GM18526 (cell line): ENCODE measurements around the gene IP6K1.

Source experiments
- POLR2A ChIP-seq: IDR thresholded peaks from 3 replicates; pipeline ENCODE4 v1.6.1; 2011; ENCODE audit not compliant: insufficient read length; ENCODE audit errors: extremely low read depth

Gene IP6K1

DNA sequence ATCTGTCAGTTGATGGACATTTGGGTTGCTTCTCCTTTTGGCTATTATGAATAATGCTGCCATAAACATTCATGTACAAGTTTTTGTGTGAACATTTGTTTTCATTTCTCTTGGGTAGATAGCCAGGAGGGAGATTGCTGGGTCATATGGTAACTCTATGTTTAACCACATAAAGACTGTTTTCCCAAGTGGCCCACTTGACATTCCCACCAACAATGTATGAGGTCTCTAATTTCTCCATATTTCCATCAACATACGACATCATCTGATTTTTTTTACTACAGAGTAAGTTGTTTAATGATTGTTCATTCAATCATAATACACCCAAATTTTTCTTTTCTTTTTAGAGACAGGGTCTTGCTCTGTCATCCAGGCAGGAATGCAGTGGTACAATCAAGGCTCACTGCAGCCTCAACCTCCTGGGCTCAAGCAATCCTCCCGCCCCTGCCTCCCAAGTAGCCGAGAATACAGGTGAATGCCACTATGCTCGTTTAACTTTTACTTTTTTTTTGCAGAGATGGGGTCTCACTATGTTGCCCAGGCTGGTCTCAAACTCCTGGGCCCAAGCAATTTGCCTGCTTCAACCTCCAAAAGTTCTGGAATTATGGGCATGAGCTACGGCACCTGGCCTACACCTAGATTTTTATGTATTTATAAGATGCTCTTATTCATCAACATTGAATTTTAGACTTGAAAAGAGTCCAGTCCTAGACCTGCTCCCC, 6.8 kb downstream of the IP6K1 start:
- TF ChIP-seq POLR2A: no peak

DNA sequence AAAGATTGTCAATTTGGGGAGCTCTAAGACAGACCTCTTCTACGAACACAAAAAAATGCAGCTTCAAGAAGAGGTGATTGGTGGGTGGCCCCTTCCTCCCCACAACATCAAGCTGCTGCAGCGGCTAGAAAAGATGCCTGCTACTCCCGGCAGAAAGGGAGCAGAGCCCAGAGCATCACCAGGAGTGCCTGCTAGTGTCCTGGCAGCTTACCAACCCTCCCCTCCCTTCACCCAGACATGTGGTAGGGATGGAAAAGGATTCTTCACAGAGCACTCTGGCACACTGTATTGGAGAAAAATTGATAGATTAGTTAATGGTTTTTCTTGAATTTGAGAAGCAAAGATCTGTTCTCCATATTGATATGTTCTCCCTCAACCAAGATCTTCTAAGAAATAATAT, 10.8 kb downstream of the IP6K1 start:
- TF ChIP-seq POLR2A: no peak

DNA sequence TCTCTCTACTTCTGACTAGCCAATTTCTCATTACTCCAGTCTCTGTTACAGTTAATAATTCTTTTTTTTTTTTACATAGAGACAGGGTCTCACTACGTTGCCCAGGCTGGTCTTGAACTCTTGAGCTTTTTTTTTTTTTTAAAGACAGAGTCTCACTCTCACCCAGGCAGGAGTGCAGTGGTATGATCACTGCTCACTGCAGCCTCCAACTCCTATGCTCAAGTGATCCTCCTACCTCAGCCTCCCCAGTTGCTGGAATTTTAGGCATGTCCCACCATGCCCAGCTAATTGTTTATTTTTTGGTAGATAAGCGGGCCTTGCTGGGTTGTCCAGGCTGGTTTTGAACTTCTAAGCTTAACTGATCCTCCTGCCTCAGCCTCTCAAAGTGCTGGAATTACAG, 13.6 kb downstream of the IP6K1 start:
- no peak for TF ChIP-seq POLR2A

DNA sequence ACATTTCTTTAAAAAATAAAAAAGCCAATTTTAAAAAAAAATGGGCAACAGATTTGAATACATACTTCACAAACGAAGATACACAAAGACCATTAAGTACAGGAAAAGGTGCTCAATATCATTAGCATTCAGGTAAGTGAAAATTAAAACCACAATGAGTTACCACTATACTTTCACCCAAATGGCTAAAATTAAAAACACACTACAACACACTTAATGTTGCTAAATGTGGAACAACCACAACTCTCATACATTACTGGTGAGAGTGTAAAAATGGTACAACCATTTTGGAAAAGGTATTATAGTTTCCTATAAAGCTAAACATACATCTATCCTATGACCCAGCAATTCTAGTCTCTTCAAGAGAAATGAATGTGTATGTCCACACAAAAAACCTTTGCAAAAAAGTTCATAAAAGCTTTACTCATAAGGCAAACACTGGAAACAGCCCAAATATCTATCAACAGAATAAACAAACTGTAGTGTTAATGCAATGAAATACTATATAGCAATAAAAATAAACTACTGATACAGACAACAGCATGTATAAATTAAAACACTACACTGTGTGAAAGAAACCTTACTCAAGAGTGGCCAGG, 14.9 kb downstream of the IP6K1 start:
- no peak for TF ChIP-seq POLR2A

DNA sequence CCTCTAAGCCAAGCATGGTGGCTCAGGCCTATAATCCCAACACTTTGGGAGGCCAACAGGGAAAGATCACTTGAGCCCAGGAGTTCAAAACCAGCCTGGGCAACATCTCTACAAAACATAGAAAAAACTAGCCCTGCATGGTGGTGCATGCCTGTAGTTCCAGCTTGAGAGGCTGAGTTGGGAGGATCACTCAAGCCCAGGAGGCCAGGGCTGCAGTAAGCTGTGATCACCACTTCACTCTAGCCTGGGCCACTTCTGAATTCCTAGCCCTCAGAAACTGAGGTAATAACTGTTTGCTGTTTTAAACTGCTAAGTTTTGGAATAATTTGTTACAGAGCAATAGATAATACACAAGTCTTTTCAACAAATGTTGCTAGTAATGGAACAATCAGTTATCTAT, 16.4 kb downstream of the IP6K1 start:
- no peak for TF ChIP-seq POLR2A

DNA sequence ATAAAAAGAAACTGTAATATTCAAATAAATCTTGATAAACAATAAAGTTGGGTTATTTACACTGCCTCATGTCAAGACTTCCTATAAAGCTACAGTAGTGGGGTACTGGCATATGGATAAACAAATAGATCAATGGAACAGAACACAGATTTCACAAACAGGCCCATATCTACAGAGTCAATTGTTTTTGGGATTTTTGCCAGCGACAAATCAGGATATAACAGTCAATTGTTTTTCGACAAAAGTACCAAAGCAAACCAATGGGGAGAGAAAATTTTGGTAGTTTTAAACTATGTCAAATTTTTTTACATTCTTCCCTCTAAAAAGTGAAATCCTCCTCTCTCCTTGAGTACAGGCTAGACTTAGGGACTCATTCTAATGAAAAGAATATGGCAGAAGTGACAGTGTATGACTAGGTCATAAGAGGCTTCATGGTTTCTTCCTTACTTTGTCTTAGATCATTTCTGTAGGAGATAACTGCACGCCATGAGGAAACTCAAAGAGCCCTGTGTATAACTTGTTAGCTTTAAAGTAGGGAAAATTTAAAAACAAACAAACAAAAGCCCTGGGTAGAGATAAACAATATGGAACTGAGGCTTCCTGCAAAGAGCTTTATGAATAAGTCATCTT, 16.9 kb downstream of the IP6K1 start:
- no peak for TF ChIP-seq POLR2A

DNA sequence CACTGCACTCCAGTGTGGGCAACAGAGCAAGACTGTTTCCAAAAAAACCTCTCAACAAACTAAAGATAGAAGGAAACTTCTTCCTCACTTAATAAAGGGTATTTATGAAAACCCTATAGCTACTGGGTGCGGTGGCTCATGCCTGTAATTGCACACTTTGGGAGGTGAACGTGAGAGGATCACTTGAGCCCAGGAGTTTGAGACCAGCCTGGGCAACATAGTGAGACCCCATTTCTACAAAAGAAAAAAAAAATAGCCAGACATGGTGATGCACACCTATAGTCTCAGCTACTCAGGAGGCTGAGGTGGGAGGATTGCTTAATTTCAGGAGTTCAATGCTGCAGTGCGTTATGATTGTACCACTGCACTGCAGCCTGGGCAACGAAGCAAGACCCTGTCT, 22.4 kb downstream of the IP6K1 start:
- TF ChIP-seq POLR2A: no peak

DNA sequence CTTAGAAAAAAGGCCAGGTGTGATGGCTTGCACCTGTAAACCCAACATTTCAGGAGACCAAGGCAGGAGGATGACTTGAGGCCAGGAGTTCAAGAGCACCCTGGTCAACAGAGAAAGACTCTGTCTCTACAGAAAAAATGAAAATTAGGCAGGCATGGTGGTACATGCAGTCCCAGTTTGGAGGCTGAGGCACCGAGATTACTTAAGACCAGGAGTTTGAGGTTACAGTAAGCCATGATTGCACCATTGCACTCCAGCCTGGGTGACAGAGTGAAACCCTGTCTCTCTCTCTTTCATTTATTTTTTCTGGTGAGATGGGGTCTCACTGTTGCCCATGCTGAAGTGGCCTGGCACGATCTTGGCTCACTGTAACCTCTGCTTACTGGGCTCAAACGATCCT, 24.7 kb downstream of the IP6K1 start:
- TF ChIP-seq POLR2A: no peak

DNA sequence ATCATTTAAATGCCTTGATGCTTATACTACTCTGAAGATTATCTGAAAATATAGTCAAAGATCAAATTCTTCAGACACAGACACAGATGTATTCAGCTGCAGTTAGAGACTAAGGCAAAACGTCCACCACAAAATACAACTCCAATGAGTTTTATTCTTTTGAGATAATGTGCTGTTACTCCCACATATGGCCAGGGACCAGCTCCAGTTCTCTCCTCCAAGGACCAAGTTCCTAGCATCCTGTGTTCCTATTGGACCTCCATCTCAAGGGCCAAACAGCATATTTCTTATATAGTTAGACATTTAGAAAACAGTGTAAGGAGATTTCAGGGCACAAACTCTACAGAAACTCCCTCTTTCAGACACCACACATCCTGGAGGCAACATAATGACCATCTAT, 27.1 kb downstream of the IP6K1 start:
- no peak for TF ChIP-seq POLR2A

DNA sequence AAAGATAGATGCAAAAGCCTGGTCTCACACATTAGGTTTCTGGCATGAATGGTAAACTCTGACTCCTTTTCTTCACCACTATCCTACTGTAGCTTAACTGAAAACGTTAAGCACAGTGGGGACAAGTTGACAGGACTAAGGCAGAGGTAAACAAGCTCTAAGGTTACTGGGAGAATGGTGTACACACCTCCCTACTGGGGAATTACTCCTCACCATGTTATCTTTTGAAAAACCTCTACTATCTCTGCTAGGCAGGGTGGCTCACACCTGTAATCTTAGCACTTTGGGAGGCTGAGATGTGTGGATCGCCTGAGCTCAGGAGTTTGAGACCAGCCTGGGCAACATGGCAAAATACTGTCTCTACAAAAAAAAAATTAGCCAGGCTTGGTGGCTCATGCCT, 29.1 kb downstream of the IP6K1 start:
- no peak for TF ChIP-seq POLR2A

DNA sequence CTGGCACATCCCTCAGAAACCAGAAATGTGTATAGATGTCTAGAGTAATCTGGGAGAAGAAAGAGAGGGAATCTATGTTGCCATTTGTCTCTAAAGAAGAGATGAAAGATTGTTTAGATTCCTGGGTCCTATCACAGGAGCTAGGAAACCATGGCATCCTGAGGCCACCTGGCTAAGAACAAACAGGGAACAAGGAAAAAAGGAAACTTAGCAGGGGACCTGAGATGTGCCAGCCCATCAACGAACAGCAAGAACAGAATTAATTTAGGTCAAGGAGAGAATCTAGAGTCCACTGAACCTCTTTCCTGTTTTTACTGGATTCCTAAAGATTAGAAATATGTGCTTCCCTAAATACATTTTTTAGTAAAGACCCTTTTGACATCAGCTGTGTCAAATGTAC, 30.3 kb downstream of the IP6K1 start:
- TF ChIP-seq POLR2A: no peak

DNA sequence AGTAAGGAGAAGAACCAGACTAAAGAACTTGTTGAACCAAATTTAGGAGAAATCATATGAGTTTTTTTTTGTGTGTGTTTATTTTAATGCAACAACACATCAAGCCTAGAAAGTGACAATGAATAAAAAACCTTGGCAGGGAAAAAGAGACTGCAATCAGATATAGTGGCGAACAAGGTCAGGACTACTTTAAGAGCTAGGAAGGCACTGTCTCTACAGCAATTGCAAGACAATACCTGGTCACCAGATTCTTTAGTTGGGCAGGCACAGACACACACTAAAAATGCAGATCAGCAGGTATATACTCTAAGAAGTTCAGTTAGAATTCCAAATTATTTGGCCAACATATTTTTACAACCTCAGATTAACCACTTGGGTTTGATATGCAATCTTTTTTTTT, 31.8 kb downstream of the IP6K1 start:
- no peak for TF ChIP-seq POLR2A

DNA sequence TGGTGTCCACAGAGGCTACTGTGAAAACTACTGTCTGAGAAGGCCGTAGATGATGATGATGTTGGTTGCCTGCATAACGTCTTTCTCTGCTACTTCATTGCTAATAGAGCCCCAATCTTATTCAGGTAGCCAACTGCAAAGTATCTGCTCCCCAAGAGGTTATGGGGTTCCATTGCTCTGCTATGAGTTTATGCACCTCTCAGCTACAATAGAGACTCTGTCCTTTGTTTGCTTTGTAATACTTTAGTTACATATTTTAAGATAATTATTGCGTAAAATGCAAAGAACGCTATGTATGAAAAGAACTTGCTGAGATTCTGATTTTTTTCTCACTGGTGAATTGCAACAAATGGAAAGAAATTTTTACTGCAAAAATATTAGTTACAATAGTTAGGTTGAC, 34.8 kb downstream of the IP6K1 start:
- TF ChIP-seq POLR2A: no peak

DNA sequence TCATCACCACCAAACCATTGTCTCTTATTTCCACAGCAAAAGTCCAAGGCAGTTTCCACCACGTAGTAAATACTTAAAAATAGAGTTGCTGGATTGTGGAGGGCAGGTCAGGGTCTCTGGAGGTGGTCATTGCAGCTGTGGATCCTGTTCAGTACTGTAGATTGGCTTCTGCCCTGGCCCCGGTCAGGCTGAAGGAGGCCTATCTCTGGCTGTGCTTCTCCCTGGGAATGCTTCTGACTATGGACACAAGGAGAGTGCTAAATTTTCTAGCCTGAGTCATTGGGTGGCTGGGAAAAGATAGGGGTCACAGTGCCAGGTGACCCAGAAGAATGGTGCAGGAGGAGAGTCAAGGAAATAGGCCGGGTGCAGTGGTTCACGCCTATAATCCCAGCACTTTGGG, 36.3 kb downstream of the IP6K1 start:
- TF ChIP-seq POLR2A: no peak

DNA sequence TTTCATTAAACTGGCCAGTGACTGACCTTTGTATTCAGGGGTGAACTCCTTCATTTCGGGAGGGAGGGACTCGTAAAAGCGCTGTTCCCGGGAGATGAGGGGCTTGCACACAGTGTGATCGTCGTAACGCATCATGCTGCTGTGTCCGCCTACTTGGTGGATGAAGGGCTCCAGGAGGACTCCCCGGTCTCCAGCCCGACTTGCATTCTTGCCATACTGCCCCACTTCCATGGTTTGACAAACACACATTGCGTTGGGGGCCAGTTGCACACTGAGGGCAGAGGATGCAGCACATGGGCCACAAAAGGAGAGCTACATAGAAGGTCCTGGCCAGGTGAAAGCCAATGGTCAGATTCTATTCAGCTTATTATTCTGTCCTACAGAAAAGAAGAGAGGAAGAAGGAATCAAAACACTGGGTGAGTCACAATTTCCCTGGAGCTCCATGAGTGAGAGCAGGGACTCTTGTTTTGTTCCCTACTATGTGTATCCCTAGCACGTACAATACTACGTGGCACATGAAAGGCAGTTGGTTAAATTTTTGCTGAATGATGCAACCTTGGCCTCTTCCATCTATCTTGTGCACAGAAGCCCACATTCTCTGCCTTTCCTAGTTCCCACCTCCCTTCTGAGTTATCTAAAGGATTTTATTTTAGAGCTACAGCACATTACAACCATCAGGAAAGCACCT, 38.4 kb downstream of the IP6K1 start:
- no peak for TF ChIP-seq POLR2A

DNA sequence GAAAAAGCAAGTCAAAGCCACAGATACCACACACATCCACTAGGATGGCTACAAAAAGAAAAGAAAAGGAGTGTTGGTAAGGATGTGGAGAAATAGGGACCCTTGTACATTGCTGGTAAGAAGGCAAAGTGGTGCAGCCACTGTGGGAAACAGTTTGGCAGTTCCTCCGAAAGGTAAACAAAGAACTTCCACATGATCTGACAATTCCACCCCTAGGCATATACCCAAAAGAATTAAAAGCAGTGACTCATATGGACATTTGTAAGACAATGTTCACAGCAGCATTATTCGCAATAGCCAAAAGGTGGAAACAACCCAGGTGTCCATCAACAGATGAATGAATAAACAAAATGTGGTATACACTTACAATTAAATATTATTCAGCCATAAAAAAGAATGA, 40.4 kb downstream of the IP6K1 start:
- TF ChIP-seq POLR2A: no peak
